SIG-M5 (cell line): ENCODE data around the gene ZNF610.

Source experiments
- DNase-seq: peaks from one replicate; lab custom pipeline; 2025; lab: John Stamatoyannopoulos, UW

ZNF610 gene

DNA sequence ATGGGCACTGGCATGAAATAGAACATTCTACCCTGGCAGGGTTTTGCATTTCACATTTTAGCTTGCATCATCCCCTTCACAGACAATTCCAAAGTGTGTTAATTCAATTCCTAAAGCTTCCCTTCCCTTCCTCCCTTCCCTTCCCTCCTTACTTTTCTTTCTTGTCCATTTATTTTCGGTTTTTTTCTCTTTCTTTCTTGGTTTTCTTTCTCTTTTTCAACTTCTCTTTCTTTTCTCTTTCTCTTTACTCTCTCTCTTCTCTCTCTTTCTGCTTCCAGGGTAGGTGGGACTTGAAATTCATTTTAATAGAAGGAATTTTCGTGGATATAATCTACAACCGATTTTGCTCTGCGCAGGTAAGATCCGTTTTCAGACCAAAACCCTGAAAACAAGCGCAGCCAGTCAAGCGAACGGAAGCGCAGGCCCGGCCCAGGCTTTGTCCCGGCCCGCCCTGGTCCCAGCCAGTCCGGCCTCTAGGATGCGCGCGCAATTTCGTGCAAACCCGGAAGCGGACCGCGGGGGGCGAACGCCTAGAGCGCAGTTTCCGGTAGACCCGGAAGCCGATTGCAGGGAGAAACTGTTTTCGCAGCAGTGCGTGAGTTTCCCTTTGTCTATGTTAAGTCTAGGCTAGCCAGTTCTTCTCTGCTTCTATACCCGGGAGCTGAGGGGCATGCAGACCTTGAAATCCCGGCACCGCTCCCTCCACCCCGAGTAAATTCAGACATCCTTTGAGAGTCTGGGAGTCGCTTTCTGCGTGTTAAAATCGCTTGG is 61.5 kb downstream of the ZNF610 start, which contains the start of gene ZNF528:
TSS of gene ZNF528 (plus strand) at position 540 of the 771 bp plus-strand sequence. CDS start 4,165 bp downstream, outside the sequence.
- no peak for DNase-seq

- DNase-seq: no peak
These were observed 62.0 kb downstream of the ZNF610 start for GRCh38 chr19:52398081-52398441.

DNA sequence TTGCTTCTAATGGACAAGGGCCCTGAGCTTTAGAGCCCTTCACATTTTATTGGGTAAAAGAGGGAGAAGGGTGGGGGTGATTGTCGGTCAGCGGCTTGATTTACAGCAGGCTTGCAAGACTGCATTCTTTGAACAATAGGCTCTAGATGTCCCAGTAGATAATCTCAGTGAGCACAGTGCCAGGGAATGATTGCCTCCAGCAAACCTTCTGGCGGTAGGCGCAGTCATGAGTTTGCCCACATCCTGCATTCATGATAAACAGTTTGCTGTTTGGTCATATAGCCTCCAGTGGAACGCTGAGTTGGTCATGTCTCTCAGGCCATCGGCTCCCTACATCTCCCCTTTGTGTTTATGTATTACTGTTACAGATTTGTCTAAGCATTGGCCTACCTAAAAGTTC is 74.2 kb downstream of the ZNF610 start:
- no peak for DNase-seq

DNA sequence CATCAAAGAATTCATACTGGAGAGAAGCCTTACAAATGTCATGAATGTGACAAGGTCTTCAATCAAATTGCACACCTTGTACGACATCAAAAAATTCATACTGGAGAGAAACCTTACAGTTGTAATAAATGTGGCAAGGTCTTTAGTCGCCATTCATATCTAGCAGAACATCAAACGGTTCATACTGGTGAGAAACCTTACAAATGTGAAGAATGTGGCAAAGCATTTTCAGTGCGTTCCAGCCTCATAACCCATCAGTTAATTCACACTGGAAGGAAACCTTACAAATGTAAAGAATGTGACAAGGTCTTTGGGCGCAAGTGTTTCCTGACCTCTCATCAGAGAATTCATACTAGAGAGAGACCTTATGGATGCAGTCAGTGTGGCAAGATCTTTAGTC is 79.7 kb downstream of the ZNF610 start:
- DNase-seq: no peak
